Naive thymus-derived CD8-positive, alpha-beta T cell (primary cell): ENCODE data around the gene YPEL1. TPM values are rescaled to one million over a fixed set of nuclear protein-coding genes. Genes with fewer than 3 reads are reported as not detected.
A peak's percentile ranks its signal among the peaks of the same experiment; 100 is the strongest.
"Not testable (repeated sequence)": the region's sequence is repeated elsewhere in the genome, so short reads cannot be mapped to it uniquely, and the experiment has no call there.

ENCODE experiments used
- ATAC-seq, 2 donors: fragments of 150-1000 bp; cut with Tn5 transposase in 1 of 2; sonication (Bioruptor Pico), chemical (Tn5 transposase) in 1 of 2; 1 replicate in 1 of 2; 2 replicates in 1 of 2; pipeline ENCODE4 v1.10.0; 2021; ENCODE audit warnings: mild to moderate bottlenecking in 2 of 2, moderate library complexity in 2 of 2
- POLR2A ChIA-PET: fragments of 350-600 bp; sonication (Branson Sonifier 250); formaldehyde crosslinking; loops from one replicate; lab custom pipeline; 2021; ENCODE audit warnings: antibody characterized with exemption; lab: Charles Lee
- DNase-seq, 10 donors: peaks; one replicate each; pipeline versions ENCODE4 v3.0.0 to v3.0.0-alpha.2; 2020 to 2022
- H3K27ac Mint-ChIP-seq, 10 donors: one replicate each; pipeline ENCODE4 v1.8.0; 2020 to 2022; ENCODE audit warnings: mild to moderate bottlenecking in 10 of 10, mixed read lengths in 10 of 10, moderate library complexity in 4 of 10, inconsistent platforms in 1 of 10
- H3K27me3 Mint-ChIP-seq, 5 donors: one replicate each; pipeline ENCODE4 v1.8.0; 2021 to 2022; ENCODE audit warnings: mixed read lengths in 5 of 5
- H3K36me3 Mint-ChIP-seq, 3 donors: one replicate each; pipeline ENCODE4 v1.8.0; 2020 to 2022; ENCODE audit warnings: mixed read lengths in 3 of 3, mild to moderate bottlenecking in 2 of 3, inconsistent platforms in 1 of 3
- H3K4me1 Mint-ChIP-seq, 4 donors: one replicate each; pipeline ENCODE4 v1.8.0; 2021 to 2022; ENCODE audit warnings: mixed read lengths in 4 of 4
- H3K4me3 Mint-ChIP-seq, 10 donors: one replicate each; pipeline ENCODE4 v1.8.0; 2020 to 2022; ENCODE audit warnings: mild to moderate bottlenecking in 10 of 10, mixed read lengths in 10 of 10, moderate library complexity in 6 of 10, inconsistent platforms in 1 of 10
- H3K9me3 Mint-ChIP-seq, 9 donors: one replicate each; pipeline ENCODE4 v1.8.0; 2020 to 2022; ENCODE audit warnings: mixed read lengths in 9 of 9, mild to moderate bottlenecking in 3 of 9, inconsistent platforms in 1 of 9, moderate library complexity in 1 of 9
- polyA plus RNA-seq, 3 donors: library from polyadenylated mRNA; unstranded; fragments of 300-500 nt; fragmentation: Illumina TruSeq; gene quantifications; one replicate each; pipeline ENCODE4 v1.2.3, GENCODE V29; 2021
- total RNA-seq, 8 experiments: library from RNA in 2 of 8; stranded (reverse) in 2 of 8; gene quantifications; one replicate each; pipeline ENCODE4 v1.2.3 and lab custom pipeline; 2021 to 2026

YPEL1 gene
- total and polyA plus RNA-seq, 5 experiments from 2014 or later, result 1.8 to 15.3 (median 5.3) TPM

DNA sequence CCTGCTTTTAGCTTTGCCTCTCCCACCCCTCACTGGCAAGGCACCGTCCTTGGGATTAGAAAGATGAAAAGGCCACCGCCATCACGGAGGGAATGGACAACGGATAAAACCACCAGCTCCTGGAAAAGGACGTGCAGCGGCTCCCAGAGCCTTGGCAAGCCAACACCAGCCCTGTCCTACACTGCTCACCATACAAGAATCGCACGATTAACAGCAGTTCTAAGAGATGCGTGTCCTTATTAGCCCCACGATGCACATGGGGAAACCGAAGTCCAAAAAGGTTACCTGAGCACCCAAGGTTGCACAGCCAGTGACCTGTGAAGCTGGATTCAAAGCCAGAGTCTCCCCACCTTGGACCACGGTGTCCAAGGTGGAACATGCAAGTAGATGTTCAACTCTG lies 7.3 kb downstream of the YPEL1 start:
- H3K4me1 Mint-ChIP-seq, result peaks cover 4 to 22% (median 6%) of the 10 kb centered on the region in 4 donors
- peaks cover 0 to 1% (median 0%) of the 10 kb centered on the region in 3 donors for H3K36me3 Mint-ChIP-seq
- DNase-seq, result no peak
- peaks cover 0 to 3% (median 0%) of the 10 kb centered on the region in 5 donors for H3K27me3 Mint-ChIP-seq
- peak overlapping the region in 1 of 10 donors; percentile 21 for H3K27ac Mint-ChIP-seq
- POLR2A ChIA-PET, result no interaction called here
- no peak overlapping the region for H3K4me3 Mint-ChIP-seq
- no peaks in the 10 kb centered on the region for H3K9me3 Mint-ChIP-seq
- no peak for ATAC-seq

GRCh38 chr22:21727768-21728167 lies 7.8 kb downstream of the YPEL1 start:
- peak overlapping the region in 1 of 10 donors; percentile 67 for H3K27ac Mint-ChIP-seq
- no peak overlapping the region for H3K4me3 Mint-ChIP-seq
- no peaks in the 10 kb centered on the region for H3K9me3 Mint-ChIP-seq
- peaks cover 0 to 3% (median 0%) of the 10 kb centered on the region in 5 donors for H3K27me3 Mint-ChIP-seq
- ATAC-seq (no peak), DNase-seq (no peak)
- POLR2A ChIA-PET, result no interaction called here
- H3K36me3 Mint-ChIP-seq, result peaks cover 0 to 1% (median 0%) of the 10 kb centered on the region in 3 donors
- H3K4me1 Mint-ChIP-seq, result peaks cover 4 to 21% (median 6%) of the 10 kb centered on the region in 4 donors

GRCh38 chr22:21727159-21727558 lies 8.4 kb downstream of the YPEL1 start:
- H3K27ac Mint-ChIP-seq, result no peak overlapping the region

GRCh38 chr22:21726650-21727049 lies 8.9 kb downstream of the YPEL1 start:
- Mint-ChIP-seq H3K4me1 (peaks cover 4 to 22% (median 6%) of the 10 kb centered on the region in 4 donors), H3K27ac (no peak overlapping the region), H3K27me3 (peaks cover 0 to 3% (median 0%) of the 10 kb centered on the region in 5 donors), H3K9me3 (no peaks in the 10 kb centered on the region), H3K36me3 (no peaks in the 10 kb centered on the region), H3K4me3 (no peak overlapping the region)
- peak in 4 of 10 donors; percentile 16 to 24 (median 18) for DNase-seq
- ATAC-seq, result peak; percentile 47 to 64
- POLR2A ChIA-PET, result no interaction called here

More at GRCh38 chr22:21727159-21727558, 8.4 kb downstream of the YPEL1 start:
- Mint-ChIP-seq H3K36me3 (peaks cover 0 to 1% (median 0%) of the 10 kb centered on the region in 3 donors), H3K4me1 (peaks cover 4 to 23% (median 6%) of the 10 kb centered on the region in 4 donors), H3K4me3 (no peak overlapping the region), H3K27me3 (peaks cover 0 to 3% (median 0%) of the 10 kb centered on the region in 5 donors), H3K9me3 (no peaks in the 10 kb centered on the region)
- DNase-seq (no peak), ATAC-seq (no peak)
- POLR2A ChIA-PET, result no interaction called here

DNA sequence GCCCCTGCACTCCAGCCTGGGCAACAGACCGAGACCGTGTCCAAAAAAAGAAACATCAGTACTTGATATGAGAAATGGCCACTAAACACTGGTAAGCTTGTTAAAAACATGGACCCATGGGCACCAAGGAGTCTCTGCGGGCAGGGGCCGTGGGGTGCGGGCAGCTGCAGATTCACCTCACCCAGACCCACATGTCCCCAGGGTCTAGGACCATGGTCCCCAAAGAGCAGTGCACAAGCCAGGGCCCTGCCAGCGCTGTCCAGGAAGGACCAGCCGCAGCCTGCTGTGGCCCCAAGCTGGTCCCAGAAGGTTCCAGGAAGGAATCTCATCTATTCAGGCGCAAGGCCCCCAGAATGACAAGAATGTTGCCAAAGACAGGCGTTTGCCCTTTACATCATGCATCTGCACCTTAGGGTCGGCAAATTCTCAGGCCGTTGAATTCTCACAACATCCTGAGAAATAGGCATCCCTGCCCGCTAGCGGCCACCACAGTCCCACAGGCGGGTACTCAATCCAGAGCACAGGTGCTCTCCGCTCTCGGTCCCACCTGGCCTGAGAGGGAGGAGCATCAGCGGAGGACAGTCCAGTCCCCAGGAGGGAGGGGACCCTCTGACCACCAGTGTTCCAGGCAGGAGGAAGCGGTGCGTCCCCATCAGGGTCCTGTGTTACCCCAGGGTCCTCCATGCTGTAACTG lies 9.5 kb downstream of the YPEL1 start:
- Mint-ChIP-seq H3K4me1 (peaks cover 4 to 16% (median 6%) of the 10 kb centered on the region in 4 donors), H3K36me3 (no peaks in the 10 kb centered on the region), H3K9me3 (no peaks in the 10 kb centered on the region), H3K27me3 (peaks cover 0 to 3% (median 0%) of the 10 kb centered on the region in 5 donors), H3K27ac (no peak overlapping the region), H3K4me3 (no peak overlapping the region)
- ATAC-seq, result no peak
- no peak for DNase-seq
- POLR2A ChIA-PET, result no interaction called here

DNA sequence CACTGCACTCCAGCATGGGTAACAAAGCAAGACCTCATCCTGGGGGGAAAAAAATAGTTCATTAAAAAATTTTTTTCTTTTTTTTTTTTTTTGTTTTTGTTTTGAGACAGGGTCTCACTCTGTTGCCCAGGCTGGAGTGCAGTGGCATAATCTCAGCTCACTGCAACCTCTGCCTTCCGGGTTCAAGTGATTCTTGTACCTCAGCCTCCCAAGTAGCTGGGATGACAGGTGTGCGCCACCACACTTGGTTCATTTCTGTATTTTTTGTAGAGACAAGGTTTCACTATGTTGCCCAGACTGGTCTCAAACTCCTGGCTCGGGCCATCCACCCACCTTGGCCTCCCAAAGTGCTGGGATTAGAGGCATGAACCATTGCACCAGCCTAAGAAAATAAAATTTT lies 11.1 kb downstream of the YPEL1 start:
- H3K9me3 Mint-ChIP-seq, POLR2A ChIA-PET, DNase-seq, H3K27ac Mint-ChIP-seq, H3K27me3 Mint-ChIP-seq, ATAC-seq, H3K36me3 Mint-ChIP-seq, H3K4me3 Mint-ChIP-seq: not testable (repeated sequence)
- H3K4me1 Mint-ChIP-seq, result peaks cover 0 to 14% (median 5%) of the 10 kb centered on the region in 4 donors

GRCh38 chr22:21721195-21721852 lies 14.3 kb downstream of the YPEL1 start:
- peaks cover 0 to 13% (median 2%) of the 10 kb centered on the region in 4 donors for H3K4me1 Mint-ChIP-seq
- DNase-seq, H3K27me3 Mint-ChIP-seq, H3K9me3 Mint-ChIP-seq, H3K4me3 Mint-ChIP-seq, ATAC-seq, POLR2A ChIA-PET, H3K36me3 Mint-ChIP-seq, H3K27ac Mint-ChIP-seq: not testable (repeated sequence)

GRCh38 chr22:21720191-21720859 lies 15.3 kb downstream of the YPEL1 start:
- H3K4me3 Mint-ChIP-seq, H3K27ac Mint-ChIP-seq, H3K27me3 Mint-ChIP-seq, H3K9me3 Mint-ChIP-seq, POLR2A ChIA-PET, H3K36me3 Mint-ChIP-seq, DNase-seq, ATAC-seq: not testable (repeated sequence)
- H3K4me1 Mint-ChIP-seq, result peaks cover 0 to 12% (median 1%) of the 10 kb centered on the region in 4 donors

DNA sequence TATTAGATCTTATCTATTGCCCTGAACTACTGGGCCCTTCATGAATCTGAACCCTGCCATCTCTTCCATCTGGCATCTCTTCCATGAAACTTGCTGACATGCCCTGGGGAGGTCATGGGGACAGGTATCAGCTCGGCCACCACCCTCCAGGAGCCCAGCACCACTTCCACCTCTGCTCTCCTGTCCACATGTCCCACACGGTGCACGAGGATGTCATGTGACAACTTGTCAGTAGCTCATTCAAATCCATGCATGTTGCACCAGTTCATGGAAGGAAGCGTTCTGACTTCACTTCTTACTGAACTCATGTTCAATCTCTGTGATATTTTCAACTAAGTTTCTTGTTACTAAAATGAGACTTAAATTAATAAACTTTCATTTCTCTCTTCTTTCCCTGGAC lies 16.6 kb downstream of the YPEL1 start:
- DNase-seq, result no peak
- peak overlapping the region in 1 of 10 donors; percentile 46 for H3K27ac Mint-ChIP-seq

DNA sequence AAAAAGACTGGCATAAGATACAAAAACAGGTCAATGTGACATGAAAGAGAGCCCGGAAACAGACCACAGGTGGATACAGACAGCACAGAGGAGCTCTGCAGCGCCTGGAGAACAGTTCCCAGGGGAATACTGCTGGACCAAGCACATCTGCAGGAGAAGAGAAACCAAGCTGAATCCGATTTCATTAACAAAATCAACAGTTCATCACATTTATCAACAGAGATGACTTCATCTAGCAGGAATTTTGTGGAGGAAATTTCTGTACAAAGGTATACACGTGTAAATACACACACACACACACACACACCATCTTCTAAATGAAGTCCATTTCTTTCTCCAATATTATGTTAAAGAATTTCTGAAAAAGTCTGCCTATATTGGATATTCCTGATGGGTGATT lies 17.1 kb downstream of the YPEL1 start:
- no peaks in the 10 kb centered on the region for H3K36me3 Mint-ChIP-seq
- no peaks in the 10 kb centered on the region for H3K27me3 Mint-ChIP-seq
- H3K27ac Mint-ChIP-seq, result no peak overlapping the region
- no peak for DNase-seq
- POLR2A ChIA-PET, result interaction anchor here (0.6 kb wide), 1 partner anchor 161 kb away, joined by 3 read pairs; no protein-coding TSS in a partner anchor
- H3K4me3 Mint-ChIP-seq, result no peak overlapping the region
- ATAC-seq, result no peak
- peaks cover under 1 to 13% (median 2%) of the 10 kb centered on the region in 4 donors for H3K4me1 Mint-ChIP-seq
- H3K9me3 Mint-ChIP-seq, result no peaks in the 10 kb centered on the region

More for the DNA sequence above, 16.6 kb downstream of the YPEL1 start:
- no peaks in the 10 kb centered on the region for H3K9me3 Mint-ChIP-seq
- no peaks in the 10 kb centered on the region for H3K36me3 Mint-ChIP-seq
- H3K4me3 Mint-ChIP-seq, result no peak overlapping the region
- H3K4me1 Mint-ChIP-seq, result peaks cover 0 to 12% (median 1%) of the 10 kb centered on the region in 4 donors
- ATAC-seq, result no peak
- no peaks in the 10 kb centered on the region for H3K27me3 Mint-ChIP-seq
- POLR2A ChIA-PET, result no interaction called here

DNA sequence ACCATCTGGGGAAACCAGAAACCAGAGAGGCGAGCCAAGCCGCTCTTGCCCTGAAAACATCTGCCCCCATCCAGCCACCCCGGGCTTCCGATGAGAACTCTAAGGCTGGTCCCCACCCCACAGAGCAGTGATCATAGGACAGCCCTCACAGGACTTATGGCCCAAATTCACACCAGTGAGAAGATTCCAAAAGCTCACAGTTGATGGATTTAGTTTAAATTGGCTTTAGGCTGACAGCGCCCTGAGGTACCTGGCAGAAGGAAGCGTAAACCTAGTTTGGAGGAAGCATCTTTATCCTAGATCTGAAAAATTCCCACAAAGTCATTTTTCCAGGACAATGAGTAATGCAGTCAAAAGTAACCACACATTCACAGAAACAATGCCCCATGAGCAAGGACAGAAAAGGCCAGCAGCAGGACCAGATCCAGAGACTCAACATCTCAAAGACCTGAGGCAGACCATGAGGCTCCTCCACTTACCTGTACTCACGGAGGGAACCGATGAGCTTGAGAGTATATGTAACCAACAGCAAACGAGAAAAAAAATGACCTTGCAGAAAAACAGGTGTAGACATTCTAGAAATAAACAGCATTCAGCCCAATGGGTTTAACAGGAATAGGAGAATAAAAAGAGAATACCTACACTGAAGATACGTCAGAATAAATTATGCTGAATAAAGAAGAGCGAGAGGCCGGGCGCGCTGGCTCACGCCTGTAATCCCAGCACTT lies 19.0 kb downstream of the YPEL1 start:
- H3K36me3 Mint-ChIP-seq, H3K27ac Mint-ChIP-seq, DNase-seq, H3K4me3 Mint-ChIP-seq, POLR2A ChIA-PET, H3K9me3 Mint-ChIP-seq, H3K27me3 Mint-ChIP-seq, ATAC-seq: not testable (repeated sequence)
- peaks cover 4 to 17% (median 8%) of the 10 kb centered on the region in 4 donors for H3K4me1 Mint-ChIP-seq

GRCh38 chr22:21714786-21715185 lies 20.8 kb downstream of the YPEL1 start:
- H3K27ac Mint-ChIP-seq, result peak overlapping the region in 2 of 10 donors; percentile 8 to 21
- H3K4me3 Mint-ChIP-seq, result no peak overlapping the region
- H3K36me3 Mint-ChIP-seq, result no peaks in the 10 kb centered on the region
- POLR2A ChIA-PET, result no interaction called here
- DNase-seq, result no peak
- peaks cover 4 to 17% (median 8%) of the 10 kb centered on the region in 4 donors for H3K4me1 Mint-ChIP-seq
- ATAC-seq, result no peak
- H3K9me3 Mint-ChIP-seq, result no peaks in the 10 kb centered on the region
- no peaks in the 10 kb centered on the region for H3K27me3 Mint-ChIP-seq
